VCaP (cell line): ENCODE measurements around the gene P3R3URF.

Source experiments
- H3K27ac ChIP-seq: fragments of 450-650 bp; 2 replicates; pipeline ENCODE4 v1.5.1; 2017
- CTCF ChIP-seq: fragments of 450-650 bp; conservative IDR thresholded peaks from 2 replicates; pipeline ENCODE4 v1.5.1; 2017; ENCODE audit warnings: mild to moderate bottlenecking, moderate library complexity

P3R3URF gene

GRCh38 chr1:46128344-46128743 is 47.9 kb downstream of the P3R3URF start:
- TF ChIP-seq CTCF = no peak
- H3K27ac ChIP-seq = no peak overlapping the region
